HG03103 (cell line): ENCODE data around the gene GDE1.
"Not testable (repeated sequence)": the region's sequence is repeated elsewhere in the genome, so short reads cannot be mapped to it uniquely, and the experiment has no call there.

Experiments used
- ATAC-seq: cut with Tn5 transposase; IDR thresholded peaks from one replicate; pipeline ENCODE4 v1.9.1; 2021; ENCODE audit warnings: low read depth; ENCODE audit not compliant: unreplicated experiment

The GDE1 gene

GRCh38 chr16:19521471-19522396, at the start of gene GDE1:
Gene GDE1, minus strand, starts transcription at chr16:19522098. Its CDS starts 134 bp downstream, at chr16:19521964.
- peak; percentile 68 for ATAC-seq

- no peak for ATAC-seq
Measured at GRCh38 chr16:19567560-19567959, 45.7 kb upstream of the GDE1 start.

GRCh38 chr16:19566362-19566761, 44.5 kb upstream of the GDE1 start:
- no peak for ATAC-seq

- no peak for ATAC-seq
Measured at GRCh38 chr16:19563377-19563776, 41.5 kb upstream of the GDE1 start.

- ATAC-seq = no peak
Measured at GRCh38 chr16:19560078-19560477, 38.2 kb upstream of the GDE1 start.

GRCh38 chr16:19559242-19559910, 37.5 kb upstream of the GDE1 start:
- ATAC-seq = no peak

- no peak for ATAC-seq
Measured at GRCh38 chr16:19555938-19556771, 34.3 kb upstream of the GDE1 start.

GRCh38 chr16:19555186-19555937, 33.5 kb upstream of the GDE1 start, which contains the start of gene VPS35L:
Gene VPS35L, plus strand, starts transcription at chr16:19555703. Its CDS starts 27 bp downstream, at chr16:19555730.
- ATAC-seq = peak; percentile 95

- no peak for ATAC-seq
Measured at GRCh38 chr16:19549673-19550072, 27.8 kb upstream of the GDE1 start.

- no peak for ATAC-seq
Measured at GRCh38 chr16:19548144-19548543, 26.2 kb upstream of the GDE1 start.

- not testable (repeated sequence) for ATAC-seq
Measured at GRCh38 chr16:19543278-19543996, 21.5 kb upstream of the GDE1 start.

- ATAC-seq = no peak
Measured at GRCh38 chr16:19542138-19542821, 20.4 kb upstream of the GDE1 start.

- ATAC-seq = no peak
Measured at GRCh38 chr16:19540241-19540970, 18.5 kb upstream of the GDE1 start.

- no peak for ATAC-seq
Measured at GRCh38 chr16:19532601-19533000, 10.7 kb upstream of the GDE1 start.

GRCh38 chr16:19528666-19529065, 6.8 kb upstream of the GDE1 start:
- ATAC-seq = no peak

GRCh38 chr16:19527161-19527560, 5.3 kb upstream of the GDE1 start:
- ATAC-seq = no peak

GRCh38 chr16:19525385-19525723, 3.5 kb upstream of the GDE1 start:
- ATAC-seq = no peak
